Lung (tissue), 12 donors: ENCODE data around the gene GIGYF2. TPM values are rescaled to one million over a fixed set of nuclear protein-coding genes. Genes with fewer than 3 reads are reported as not detected.

Experiments used
- ATAC-seq: fragments of 200-7000 bp; cut with Tn5 transposase; one replicate; pipeline ENCODE4 v1.9.1; 2020; ENCODE audit warnings: moderate number of reproducible peaks; ENCODE audit not compliant: insufficient read depth, low FRiP score
- DNase-seq, 3 donors: peaks; one replicate each; pipeline ENCODE4 v3.0.0-alpha.2; 2013 to 2017
- H3K27ac ChIP-seq, 2 donors: one replicate each; pipeline ENCODE4 v1.5.1; 2013; ENCODE audit warnings: mild to moderate bottlenecking in 2 of 2, moderate library complexity in 2 of 2, control low read depth in 1 of 2, inconsistent platforms in 1 of 2, low read depth in 1 of 2, low read length in 1 of 2
- H3K27me3 ChIP-seq, 3 donors: one replicate each; pipeline ENCODE4 v1.5.1; 2013; ENCODE audit warnings: low read length in 2 of 3; ENCODE audit not compliant: control insufficient read depth in 3 of 3, insufficient read depth in 3 of 3
- H3K36me3 ChIP-seq, 4 donors: one replicate each; pipeline ENCODE4 v1.5.1; 2013; ENCODE audit warnings: low read length in 4 of 4, mild to moderate bottlenecking in 1 of 4, moderate library complexity in 1 of 4; ENCODE audit not compliant: control insufficient read depth in 4 of 4, insufficient read depth in 4 of 4
- H3K4me1 ChIP-seq, 5 donors: one replicate each; pipeline ENCODE4 v1.5.1; 2013; ENCODE audit warnings: low read length in 5 of 5, mild to moderate bottlenecking in 2 of 5, moderate library complexity in 1 of 5; ENCODE audit not compliant: control insufficient read depth in 5 of 5, insufficient read depth in 5 of 5
- H3K4me3 ChIP-seq: one replicate; pipeline ENCODE4 v1.5.1; 2013; ENCODE audit warnings: mild to moderate bottlenecking, control low read depth, moderate library complexity
- H3K9ac ChIP-seq, 2 donors: one replicate each; pipeline ENCODE4 v1.5.1; 2013; ENCODE audit warnings: low read length in 2 of 2, control low read depth in 1 of 2; ENCODE audit not compliant: insufficient read depth in 1 of 2
- H3K9me3 ChIP-seq, 4 donors: one replicate each; pipeline ENCODE4 v1.5.1; 2013; ENCODE audit warnings: low read length in 3 of 4, mild to moderate bottlenecking in 1 of 4, moderate library complexity in 1 of 4; ENCODE audit not compliant: control insufficient read depth in 4 of 4, insufficient read depth in 3 of 4
- WGBS, 2 donors: extraction: QIAGEN DNeasy Blood & Tissue Kit; methylation state at CpG; one replicate each; pipeline ENCODE4 v1.1.7; 2013; 5-methylcytosine and 5-hydroxymethylcytosine counted together
- polyA plus RNA-seq, 2 donors: library from polyadenylated mRNA; stranded (reverse); fragments of 200-250 nt; gene quantifications; one replicate each; pipeline ENCODE4 v1.2.1, GENCODE V29; 2013
- total RNA-seq, 2 donors: library from RNA; depleted of rRNA in 1 of 2; stranded (reverse); fragments of >200 nt in 1 of 2; gene quantifications; one replicate each; pipeline ENCODE4 v1.2.1, GENCODE V29; 2014 to 2021
- TF ChIP-seq, protein P1 (sequence below): IDR thresholded peaks from 2 replicates; pipeline ENCODE4 v1.5.1; 2012; ENCODE audit warnings: mild to moderate bottlenecking; ENCODE audit errors: control extremely low read depth, extremely low read depth
- donor health status: control.
- donor health status: control.
- donor health status: Bipolar disorder and iron deficiency.
- donor health status: healthy.
- donor health status: DM: yes; HTN: yes; CAD: no.

The GIGYF2 gene
- total and polyA plus RNA-seq, 4 donors = 15.9 to 145 (median 37.3) TPM

DNA sequence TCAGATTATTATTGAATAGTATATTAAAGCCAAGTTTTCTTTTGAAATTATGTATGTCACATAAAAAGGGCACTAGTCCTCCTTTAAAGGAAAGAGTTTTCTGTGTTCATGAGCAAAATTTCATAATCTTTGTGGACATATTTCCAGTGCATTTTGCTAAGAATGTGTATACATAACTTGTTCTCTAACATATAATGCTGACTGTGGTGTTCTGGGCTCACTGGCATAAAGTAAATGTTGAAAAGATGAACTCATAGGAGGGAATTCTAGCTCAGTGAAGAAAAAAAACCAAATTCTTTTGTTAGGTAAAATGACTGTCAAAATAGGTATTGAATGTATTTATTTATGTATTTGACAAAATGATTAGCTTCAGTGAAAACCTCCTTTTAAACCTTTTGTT lies 73.1 kb downstream of the GIGYF2 start:
- H3K4me1 ChIP-seq = peaks cover 0 to 3% (median 0%) of the 10 kb centered on the region in 5 donors
- H3K4me3 ChIP-seq = no peak overlapping the region
- peaks cover 8 to 24% (median 12%) of the 10 kb centered on the region in 4 donors for H3K36me3 ChIP-seq
- H3K9ac ChIP-seq = no peak overlapping the region
- no peaks in the 10 kb centered on the region for H3K9me3 ChIP-seq
- no peak for ATAC-seq
- TF ChIP-seq, protein P1, sequence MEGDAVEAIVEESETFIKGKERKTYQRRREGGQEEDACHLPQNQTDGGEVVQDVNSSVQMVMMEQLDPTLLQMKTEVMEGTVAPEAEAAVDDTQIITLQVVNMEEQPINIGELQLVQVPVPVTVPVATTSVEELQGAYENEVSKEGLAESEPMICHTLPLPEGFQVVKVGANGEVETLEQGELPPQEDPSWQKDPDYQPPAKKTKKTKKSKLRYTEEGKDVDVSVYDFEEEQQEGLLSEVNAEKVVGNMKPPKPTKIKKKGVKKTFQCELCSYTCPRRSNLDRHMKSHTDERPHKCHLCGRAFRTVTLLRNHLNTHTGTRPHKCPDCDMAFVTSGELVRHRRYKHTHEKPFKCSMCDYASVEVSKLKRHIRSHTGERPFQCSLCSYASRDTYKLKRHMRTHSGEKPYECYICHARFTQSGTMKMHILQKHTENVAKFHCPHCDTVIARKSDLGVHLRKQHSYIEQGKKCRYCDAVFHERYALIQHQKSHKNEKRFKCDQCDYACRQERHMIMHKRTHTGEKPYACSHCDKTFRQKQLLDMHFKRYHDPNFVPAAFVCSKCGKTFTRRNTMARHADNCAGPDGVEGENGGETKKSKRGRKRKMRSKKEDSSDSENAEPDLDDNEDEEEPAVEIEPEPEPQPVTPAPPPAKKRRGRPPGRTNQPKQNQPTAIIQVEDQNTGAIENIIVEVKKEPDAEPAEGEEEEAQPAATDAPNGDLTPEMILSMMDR = no peak
- H3K27me3 ChIP-seq = no peaks in the 10 kb centered on the region
- no peak overlapping the region for H3K27ac ChIP-seq
- no peak for DNase-seq

DNA sequence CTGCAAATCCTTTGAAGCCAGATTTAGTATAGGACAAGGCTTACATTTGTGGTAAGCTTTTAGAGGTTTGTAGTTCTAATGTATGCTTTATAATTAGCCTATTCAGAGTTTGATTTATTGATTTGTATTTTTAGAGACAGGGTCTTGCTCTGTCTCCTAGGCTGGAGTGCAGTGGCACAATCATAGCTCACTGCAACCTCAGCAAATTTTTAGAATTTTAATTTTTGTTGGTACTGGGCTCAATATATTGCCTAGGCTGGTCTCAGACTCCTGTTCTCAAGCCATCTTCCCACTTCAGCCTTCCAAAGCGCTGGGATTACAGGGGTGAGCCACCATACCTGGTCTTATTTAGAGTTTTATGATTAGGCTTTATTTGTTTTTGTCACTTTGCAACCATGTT lies 74.7 kb downstream of the GIGYF2 start:
- peaks cover 0 to 3% (median 0%) of the 10 kb centered on the region in 5 donors for H3K4me1 ChIP-seq
- H3K27ac ChIP-seq = no peak overlapping the region
- DNase-seq (no peak), ATAC-seq (no peak)
- no peaks in the 10 kb centered on the region for H3K27me3 ChIP-seq
- H3K4me3 ChIP-seq = no peak overlapping the region
- peaks cover 11 to 20% (median 12%) of the 10 kb centered on the region in 4 donors for H3K36me3 ChIP-seq
- TF ChIP-seq, protein P1 = no peak
- H3K9me3 ChIP-seq = no peaks in the 10 kb centered on the region
- H3K9ac ChIP-seq = no peak overlapping the region
- 96 to 97% methylated on average over 1 of the region's 1 CpG for WGBS, 2 donors

DNA sequence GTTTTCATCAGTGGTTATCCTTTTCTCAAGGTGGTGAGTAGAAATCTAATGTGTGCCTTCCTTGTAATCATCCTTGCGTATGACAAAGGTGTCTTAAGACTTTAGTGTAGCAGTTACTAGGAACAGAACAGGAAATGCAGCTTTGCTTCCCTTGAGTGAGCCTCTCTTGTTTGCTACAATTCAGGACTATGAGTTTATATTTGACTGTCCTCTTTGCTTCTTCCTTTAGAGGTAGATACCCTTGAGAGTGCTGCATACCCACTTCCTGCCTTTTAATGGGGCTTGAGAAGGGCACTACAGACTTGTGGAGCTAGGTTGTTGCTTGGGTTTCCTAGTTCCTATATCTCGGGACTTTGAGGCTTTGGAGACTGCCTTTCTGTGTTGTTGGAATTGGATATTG lies 75.4 kb downstream of the GIGYF2 start:
- no peaks in the 10 kb centered on the region for H3K27me3 ChIP-seq
- peaks cover 11 to 20% (median 12%) of the 10 kb centered on the region in 4 donors for H3K36me3 ChIP-seq
- H3K9me3 ChIP-seq = no peaks in the 10 kb centered on the region
- H3K4me1 ChIP-seq = peaks cover 0 to 3% (median 0%) of the 10 kb centered on the region in 5 donors
- H3K27ac ChIP-seq = no peak overlapping the region
- TF ChIP-seq, protein P1 = no peak
- no peak overlapping the region for H3K4me3 ChIP-seq
- no peak for ATAC-seq
- 63 to 69% methylated on average over 2 of the region's 2 CpGs for WGBS, 2 donors
- H3K9ac ChIP-seq = no peak overlapping the region
- DNase-seq = peak in 1 of 3 donors; percentile 7

DNA sequence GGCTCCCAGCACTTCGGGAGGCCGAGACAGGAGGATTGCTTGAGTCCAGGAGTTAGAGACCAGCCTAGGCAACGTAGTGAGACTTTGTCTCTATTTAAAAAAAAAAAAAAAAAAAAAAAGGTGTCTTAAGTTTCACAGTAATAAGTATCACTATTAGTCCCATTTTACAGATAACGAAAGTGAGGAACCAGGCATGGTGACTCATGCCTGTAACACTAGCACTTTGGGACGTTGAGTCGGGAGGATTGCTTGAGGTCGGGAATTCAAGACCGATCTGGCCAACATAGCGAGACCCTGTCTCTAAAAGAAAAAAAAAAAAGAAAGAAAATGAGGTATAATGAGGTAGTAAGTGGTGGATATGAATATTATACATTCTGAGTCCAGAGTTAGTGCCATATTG lies 76.7 kb downstream of the GIGYF2 start:
- Histone ChIP-seq H3K36me3 (peaks cover 5 to 12% (median 8%) of the 10 kb centered on the region in 4 donors), H3K4me1 (peaks cover 0 to 3% (median 0%) of the 10 kb centered on the region in 5 donors), H3K4me3 (no peak overlapping the region), H3K9ac (no peak overlapping the region), H3K9me3 (no peaks in the 10 kb centered on the region), H3K27me3 (no peaks in the 10 kb centered on the region), H3K27ac (no peak overlapping the region)
- ATAC-seq (no peak), DNase-seq (no peak)
- TF ChIP-seq, protein P1 = no peak
- WGBS, 2 donors = 93 to 95% methylated on average over 9 of the region's 9 CpGs
